DND-41 (cell line): Measurements from ENCODE around the gene SECISBP2.

ENCODE experiments used
- CTCF ChIP-seq: IDR thresholded peaks from 2 replicates; pipeline ENCODE4 v1.5.1; 2012; ENCODE audit warnings: borderline replicate concordance, low read length, moderate library complexity, mild to moderate bottlenecking; ENCODE audit not compliant: poor library complexity, severe bottlenecking; ENCODE audit errors: extremely low read depth
- EZH2 ChIP-seq: IDR thresholded peaks from 3 replicates; pipeline ENCODE4 v1.6.1; 2012; ENCODE audit warnings: borderline replicate concordance, low read depth, mild to moderate bottlenecking, moderate library complexity, low read length, inconsistent platforms; ENCODE audit not compliant: severe bottlenecking

- TF ChIP-seq CTCF: no peak
- no peak for TF ChIP-seq EZH2
Measured at GRCh38 chr9:89304834-89305188, 13.5 kb upstream of the SECISBP2 start.
